Activated CD4-positive, CD25-positive, alpha-beta regulatory T cell treated with anti-CD3 and anti-CD28 coated beads, Interleukin-2, amount 50 U/mL, for 16 hours (primary cell): ENCODE results near the gene HPS1.

Experiments
- DNase-seq: peaks from one replicate; pipeline ENCODE4 v3.0.0-alpha.2; 2020; ENCODE audit warnings: low read depth, low spot score

The HPS1 gene

GRCh38 chr10:98414578-98414931, 32.2 kb downstream of the HPS1 start:
- DNase-seq: no peak

- no peak for DNase-seq
These were observed 35.0 kb downstream of the HPS1 start for GRCh38 chr10:98411768-98412167.

GRCh38 chr10:98411166-98411565, 35.6 kb downstream of the HPS1 start:
- DNase-seq: no peak

GRCh38 chr10:98410759-98411158, 36.0 kb downstream of the HPS1 start:
- no peak for DNase-seq

GRCh38 chr10:98410135-98410743, 36.5 kb downstream of the HPS1 start:
- no peak for DNase-seq

- no peak for DNase-seq
These were observed 37.9 kb downstream of the HPS1 start for GRCh38 chr10:98408799-98409198.

- DNase-seq: no peak
These were observed 38.9 kb downstream of the HPS1 start for GRCh38 chr10:98407744-98408241.

GRCh38 chr10:98407017-98407743, 39.6 kb downstream of the HPS1 start:
- no peak for DNase-seq

- no peak for DNase-seq
These were observed 41.3 kb downstream of the HPS1 start for GRCh38 chr10:98405422-98405821.

- no peak for DNase-seq
These were observed 42.0 kb downstream of the HPS1 start for GRCh38 chr10:98404571-98405359.

GRCh38 chr10:98403812-98404504, 42.8 kb downstream of the HPS1 start:
- no peak for DNase-seq

GRCh38 chr10:98402931-98403718, 43.6 kb downstream of the HPS1 start:
- no peak for DNase-seq

GRCh38 chr10:98402478-98402877, 44.3 kb downstream of the HPS1 start:
- DNase-seq: no peak

- DNase-seq: no peak
These were observed 46.3 kb downstream of the HPS1 start for GRCh38 chr10:98400482-98400881.

- DNase-seq: no peak
These were observed 47.0 kb downstream of the HPS1 start for GRCh38 chr10:98399784-98400183.

GRCh38 chr10:98397089-98397600, 49.6 kb downstream of the HPS1 start:
- no peak for DNase-seq

- DNase-seq: no peak
These were observed 50.4 kb downstream of the HPS1 start for GRCh38 chr10:98396096-98397063.

- DNase-seq: no peak
These were observed 51.8 kb downstream of the HPS1 start for GRCh38 chr10:98394851-98395440.

GRCh38 chr10:98391578-98391991, 55.1 kb downstream of the HPS1 start:
- DNase-seq: no peak
